Caki2 (cell line): ENCODE measurements around the gene ADAMTS4. TPM values are rescaled to one million over a fixed set of nuclear protein-coding genes. Genes with fewer than 3 reads are reported as not detected.

Source experiments
- total RNA-seq: library from RNA; depleted of rRNA; stranded (reverse); fragments of >200 nt; shearing (Covaris generic); gene quantifications from 2 replicates; pipeline ENCODE4 v1.2.3, GENCODE V29; 2014; ENCODE audit warnings: low replicate concordance; rRNA removed

ADAMTS4 gene
- total RNA-seq, 1 experiment from 2014 or later = not detected

Other genes starting within 250 kb of the ADAMTS4 start
- not detected in 2 replicates for gene ITLN2, start 244.2 kb downstream of the ADAMTS4 start, total RNA-seq
- 17.4 and 41.5 TPM in 2 replicates for gene F11R, start 177.9 kb downstream of the ADAMTS4 start, total RNA-seq
- gene TSTD1, start 160.1 kb downstream of the ADAMTS4 start, total RNA-seq = 53.5 and 67.6 TPM in 2 replicates
- gene USF1, start 153.1 kb downstream of the ADAMTS4 start, total RNA-seq = 55.3 and 65.1 TPM in 2 replicates
- not detected in 2 replicates for gene ARHGAP30, start 129.2 kb downstream of the ADAMTS4 start, total RNA-seq
- gene NECTIN4, start 109.5 kb downstream of the ADAMTS4 start, total RNA-seq = 0.29 and 0.88 TPM in 2 replicates
- gene KLHDC9, start 100.7 kb downstream of the ADAMTS4 start, total RNA-seq = 3.7 and 23.8 TPM in 2 replicates
- gene PFDN2, start 81.0 kb downstream of the ADAMTS4 start, total RNA-seq = 23.4 and 34.3 TPM in 2 replicates
- 32.0 and 38.2 TPM in 2 replicates for gene NIT1, start 80.9 kb downstream of the ADAMTS4 start, total RNA-seq
- gene DEDD, start 66.4 kb downstream of the ADAMTS4 start, total RNA-seq = 17.4 and 39.5 TPM in 2 replicates
- 189 and 204 TPM in 2 replicates for gene UFC1, start 45.1 kb downstream of the ADAMTS4 start, total RNA-seq
- 3.3 and 7.0 TPM in 2 replicates for gene USP21, start 39.6 kb downstream of the ADAMTS4 start, total RNA-seq
- gene PPOX, start 32.6 kb downstream of the ADAMTS4 start, total RNA-seq = 35.7 and 37.8 TPM in 2 replicates
- gene B4GALT3, start 21.5 kb downstream of the ADAMTS4 start, total RNA-seq = 24.0 and 29.0 TPM in 2 replicates
- gene NDUFS2, start 3.3 kb upstream of the ADAMTS4 start, total RNA-seq = 108 and 118 TPM in 2 replicates
- not detected in 2 replicates for gene FCER1G, start 16.2 kb upstream of the ADAMTS4 start, total RNA-seq
- gene APOA2, start 24.6 kb upstream of the ADAMTS4 start, total RNA-seq = not detected in 2 replicates
- 7.2 and 9.2 TPM in 2 replicates for gene TOMM40L, start 27.0 kb upstream of the ADAMTS4 start, total RNA-seq
- not detected in 2 replicates for gene NR1I3, start 39.1 kb upstream of the ADAMTS4 start, total RNA-seq
- not detected in 2 replicates for gene PCP4L1, start 59.7 kb upstream of the ADAMTS4 start, total RNA-seq
- 0.74 TPM in 1 of 2 replicates, not detected in the other for gene MPZ, start 110.9 kb upstream of the ADAMTS4 start, total RNA-seq
- gene SDHC, start 115.3 kb upstream of the ADAMTS4 start, total RNA-seq = 342 and 387 TPM in 2 replicates
- not detected in 2 replicates for gene CFAP126, start 168.8 kb upstream of the ADAMTS4 start, total RNA-seq